ENCODE results near the gene C17orf58.

The C17orf58 gene

DNA sequence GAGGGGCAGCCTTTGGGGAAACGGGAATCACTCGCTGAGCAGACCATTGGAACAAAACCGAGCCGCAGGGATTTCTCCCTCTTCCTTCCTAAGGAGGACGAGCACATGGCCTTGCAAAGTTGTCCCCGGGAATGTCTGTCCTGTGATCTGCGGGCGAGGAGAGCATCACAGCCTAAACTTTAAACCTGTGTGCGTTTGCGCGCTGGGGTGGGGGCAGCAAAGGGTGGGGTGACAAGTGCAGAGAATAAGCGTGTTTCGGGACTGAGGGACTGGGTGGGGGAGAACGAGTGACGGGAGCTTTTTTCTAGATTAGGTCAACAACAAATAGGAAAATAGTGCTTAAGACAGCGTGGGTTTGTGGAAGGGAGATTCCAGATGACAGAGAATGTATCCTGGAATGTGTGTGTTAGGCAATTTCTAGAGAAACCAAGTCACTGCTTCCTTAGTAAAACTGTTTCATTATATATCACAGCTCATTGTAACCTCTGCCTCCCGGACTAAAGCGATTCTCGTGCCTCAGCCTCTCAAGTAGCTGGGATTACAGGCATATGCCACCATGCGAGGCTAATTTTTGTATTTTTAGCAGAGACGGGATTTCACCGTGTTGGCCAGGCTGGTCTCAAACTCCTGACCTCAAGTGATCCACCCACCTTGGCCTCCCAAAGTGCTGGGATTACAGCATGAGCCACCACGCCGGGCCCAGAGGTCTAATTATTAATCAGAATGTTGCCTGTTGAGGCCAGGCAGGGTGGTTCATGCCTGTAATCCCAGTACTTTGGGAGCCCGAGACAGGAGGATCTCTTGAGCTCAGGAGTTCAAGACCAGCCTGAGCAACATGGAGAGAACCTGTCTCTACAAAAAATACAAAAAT, at the start of gene C17orf58:
TSS of gene C17orf58 (minus strand) at position 169 of the 871 bp plus-strand sequence. CDS start 271 bp downstream, outside the sequence.
- peak within 1 kb of the TSS; percentile 50 to 52 for H3K4me3 ChIP-seq (replicated peaks in 1 of 2; ENCODE audit: low read depth in 2 of 2, low read length in 2 of 2)
- peak; percentile 61 to 78 for DNase-seq (ENCODE audit: low read depth in 2 of 2)

DNA sequence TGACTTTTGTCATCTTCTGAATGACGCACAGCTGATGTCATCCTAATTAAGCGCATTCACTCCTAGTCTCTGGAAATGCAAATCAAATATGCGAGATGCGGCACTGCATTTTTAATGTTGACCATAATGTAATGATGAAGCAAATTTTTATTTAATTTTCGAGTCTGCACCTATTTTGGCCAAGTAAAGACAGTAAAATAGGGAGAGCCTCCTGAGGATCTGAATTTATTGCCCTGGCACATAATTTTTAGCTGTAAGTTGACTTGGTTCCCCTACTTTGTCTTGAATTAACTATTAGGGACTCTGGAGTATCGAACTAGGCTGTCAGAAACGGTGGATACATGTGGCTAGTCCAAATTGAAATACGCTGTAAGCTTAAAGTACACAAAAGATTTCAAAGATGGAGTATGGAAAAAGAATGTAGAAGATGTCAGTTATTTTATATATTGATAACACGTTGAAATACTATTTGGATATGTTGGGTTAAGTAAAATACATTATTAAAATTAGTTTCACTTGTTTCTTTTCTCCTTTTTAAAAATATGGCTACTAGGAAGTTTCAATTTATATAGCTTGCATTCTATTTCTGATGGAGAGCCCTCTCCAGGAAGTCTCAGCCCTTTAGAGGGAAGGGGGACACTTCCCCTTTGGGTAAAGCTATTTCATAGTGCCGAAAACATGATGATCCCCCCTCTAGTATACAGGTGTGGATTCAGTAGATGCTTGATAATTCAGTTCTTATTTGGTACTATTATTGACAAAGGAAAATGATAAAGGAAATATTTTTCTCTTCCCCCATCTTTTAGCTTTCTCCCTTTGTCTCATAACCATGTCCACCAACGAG, 40.3 kb upstream of the C17orf58 start:
- peak overlapping the region; percentile 92 to 99 for H3K4me3 ChIP-seq (replicated peaks in 1 of 2; ENCODE audit: low read depth in 2 of 2, low read length in 2 of 2)
- peak; percentile 43 to 55 for DNase-seq (ENCODE audit: low read depth in 2 of 2)
- TF ChIP-seq, protein P1, sequence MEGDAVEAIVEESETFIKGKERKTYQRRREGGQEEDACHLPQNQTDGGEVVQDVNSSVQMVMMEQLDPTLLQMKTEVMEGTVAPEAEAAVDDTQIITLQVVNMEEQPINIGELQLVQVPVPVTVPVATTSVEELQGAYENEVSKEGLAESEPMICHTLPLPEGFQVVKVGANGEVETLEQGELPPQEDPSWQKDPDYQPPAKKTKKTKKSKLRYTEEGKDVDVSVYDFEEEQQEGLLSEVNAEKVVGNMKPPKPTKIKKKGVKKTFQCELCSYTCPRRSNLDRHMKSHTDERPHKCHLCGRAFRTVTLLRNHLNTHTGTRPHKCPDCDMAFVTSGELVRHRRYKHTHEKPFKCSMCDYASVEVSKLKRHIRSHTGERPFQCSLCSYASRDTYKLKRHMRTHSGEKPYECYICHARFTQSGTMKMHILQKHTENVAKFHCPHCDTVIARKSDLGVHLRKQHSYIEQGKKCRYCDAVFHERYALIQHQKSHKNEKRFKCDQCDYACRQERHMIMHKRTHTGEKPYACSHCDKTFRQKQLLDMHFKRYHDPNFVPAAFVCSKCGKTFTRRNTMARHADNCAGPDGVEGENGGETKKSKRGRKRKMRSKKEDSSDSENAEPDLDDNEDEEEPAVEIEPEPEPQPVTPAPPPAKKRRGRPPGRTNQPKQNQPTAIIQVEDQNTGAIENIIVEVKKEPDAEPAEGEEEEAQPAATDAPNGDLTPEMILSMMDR (IDR thresholded peaks at IDR 0.05; ENCODE audit: low read depth, low read length): no peak

DNA sequence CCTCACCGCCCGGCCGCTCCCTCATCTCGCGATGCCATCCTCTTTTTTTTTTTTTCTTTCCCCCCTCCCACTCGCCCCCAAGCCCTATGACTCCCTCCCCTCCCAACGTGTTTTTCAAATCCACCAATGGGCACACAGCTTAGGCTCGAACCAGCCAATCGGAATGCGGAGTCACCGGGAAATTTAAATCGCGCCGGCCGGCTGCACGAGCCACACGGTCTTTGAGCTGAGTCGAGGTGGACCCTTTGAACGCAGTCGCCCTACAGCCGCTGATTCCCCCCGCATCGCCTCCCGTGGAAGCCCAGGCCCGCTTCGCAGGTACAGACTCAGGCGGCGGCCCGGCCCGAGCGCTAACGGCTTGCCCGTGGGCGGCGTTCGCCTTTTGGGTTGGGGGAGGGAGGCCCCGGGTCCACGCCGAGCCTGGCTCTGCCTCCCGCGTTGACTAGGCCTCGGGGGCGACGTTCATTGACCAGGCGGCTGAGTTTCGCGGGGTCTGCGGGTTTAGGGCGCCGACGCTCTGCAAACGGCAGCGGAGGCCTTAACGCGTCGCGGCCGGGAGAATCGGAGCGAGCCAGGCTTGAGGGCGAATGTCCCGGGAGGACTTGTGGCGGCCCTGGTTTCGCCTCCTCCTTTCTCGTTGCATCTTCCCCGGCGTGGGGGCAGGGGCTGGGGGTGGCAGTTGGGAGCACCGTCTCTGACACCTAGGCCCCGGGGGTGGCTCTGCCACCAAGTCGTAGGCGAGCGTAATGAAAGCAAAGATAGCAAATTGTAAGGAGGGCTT, 39.4 kb upstream of the C17orf58 start, which contains the start of gene KPNA2:
TSS of gene KPNA2 (plus strand) at position 213 of the 781 bp plus-strand sequence. CDS start 1,398 bp downstream, outside the sequence.
- TF ChIP-seq, protein P1 (IDR thresholded peaks at IDR 0.05; ENCODE audit: low read depth, low read length): no peak
- peak within 1 kb of the TSS; percentile 92 to 99 for H3K4me3 ChIP-seq (replicated peaks in 1 of 2; ENCODE audit: low read depth in 2 of 2, low read length in 2 of 2)
- DNase-seq (ENCODE audit: low read depth in 2 of 2): peak; percentile 99

GRCh38 chr17:68035131-68035522, 38.9 kb upstream of the C17orf58 start:
- DNase-seq (ENCODE audit: low read depth in 2 of 2): no peak
- TF ChIP-seq, protein P1 (IDR thresholded peaks at IDR 0.05; ENCODE audit: low read depth, low read length): no peak
- H3K4me3 ChIP-seq (replicated peaks in 1 of 2; ENCODE audit: low read depth in 2 of 2, low read length in 2 of 2): no peak overlapping the region

DNA sequence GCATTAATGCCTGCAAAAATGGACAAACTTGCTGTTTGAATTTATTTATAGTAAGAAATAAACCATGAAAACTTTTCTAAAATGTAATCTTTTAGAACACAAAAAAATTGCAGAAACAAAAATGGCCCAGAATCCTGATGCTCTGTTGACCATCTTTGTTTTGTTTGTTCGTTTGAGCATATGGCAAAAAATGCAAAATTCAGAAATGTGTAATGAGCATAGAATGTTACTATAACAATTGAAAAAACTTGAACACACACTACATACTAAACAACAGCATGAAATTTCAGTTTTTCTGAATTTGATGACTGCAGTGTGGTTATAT, 38.1 kb upstream of the C17orf58 start:
- H3K4me3 ChIP-seq (replicated peaks in 1 of 2; ENCODE audit: low read depth in 2 of 2, low read length in 2 of 2): no peak overlapping the region
- DNase-seq (ENCODE audit: low read depth in 2 of 2): no peak
- TF ChIP-seq, protein P1 (IDR thresholded peaks at IDR 0.05; ENCODE audit: low read depth, low read length): no peak

GRCh38 chr17:68033636-68034451, 37.6 kb upstream of the C17orf58 start:
- no peak overlapping the region for H3K4me3 ChIP-seq (replicated peaks in 1 of 2; ENCODE audit: low read depth in 2 of 2, low read length in 2 of 2)
- TF ChIP-seq, protein P1 (IDR thresholded peaks at IDR 0.05; ENCODE audit: low read depth, low read length): no peak
- DNase-seq (ENCODE audit: low read depth in 2 of 2): peak; percentile 48 to 74
